Measurements from ENCODE around the gene ZBTB7B.
"Not testable (repeated sequence)": the region's sequence is repeated elsewhere in the genome, so short reads cannot be mapped to it uniquely, and the experiment has no call there.

Gene ZBTB7B

GRCh38 chr1:154973344-154974101 is 29.1 kb upstream of the ZBTB7B start:
- H3K4me3 ChIP-seq (ENCODE audit: low read length): peak overlapping the region; percentile 73
- TF ChIP-seq ZNF274 (IDR thresholded peaks at IDR 0.05; ENCODE audit: low read depth, low read length): no peak

- H3K4me3 ChIP-seq (ENCODE audit: low read length): peak within 1 kb of the TSS; percentile 96
- no peak for TF ChIP-seq ZNF274 (IDR thresholded peaks at IDR 0.05; ENCODE audit: low read depth, low read length)
These were observed 28.3 kb upstream of the ZBTB7B start, which contains the start of gene CKS1B for GRCh38 chr1:154974102-154974807. Gene CKS1B (plus strand): TSS chr1:154974681. CDS start chr1:154974746, 65 bp downstream.

GRCh38 chr1:154974808-154975408 is 27.7 kb upstream of the ZBTB7B start:
- no peak for TF ChIP-seq ZNF274 (IDR thresholded peaks at IDR 0.05; ENCODE audit: low read depth, low read length)
- peak overlapping the region; percentile 96 for H3K4me3 ChIP-seq (ENCODE audit: low read length)

- H3K4me3 ChIP-seq (ENCODE audit: low read length): peak overlapping the region; percentile 96
- TF ChIP-seq ZNF274 (IDR thresholded peaks at IDR 0.05; ENCODE audit: low read depth, low read length): no peak
These were observed 27.1 kb upstream of the ZBTB7B start for GRCh38 chr1:154975409-154976059.

- H3K4me3 ChIP-seq (ENCODE audit: low read length): not testable (repeated sequence)
These were observed 24.8 kb upstream of the ZBTB7B start for GRCh38 chr1:154977762-154978161.

- H3K4me3 ChIP-seq (ENCODE audit: low read length): no peak overlapping the region
- TF ChIP-seq ZNF274 (IDR thresholded peaks at IDR 0.05; ENCODE audit: low read depth, low read length): no peak
These were observed 24.2 kb upstream of the ZBTB7B start for GRCh38 chr1:154978360-154978759.

- H3K4me3 ChIP-seq (ENCODE audit: low read length): peak overlapping the region; percentile 68
- no peak for TF ChIP-seq ZNF274 (IDR thresholded peaks at IDR 0.05; ENCODE audit: low read depth, low read length)
These were observed 20.3 kb upstream of the ZBTB7B start for GRCh38 chr1:154982341-154982740.

GRCh38 chr1:154982897-154983648 is 19.5 kb upstream of the ZBTB7B start, which contains the start of gene FLAD1:
Gene FLAD1 (plus strand): TSS chr1:154983344. CDS start chr1:154983695, 351 bp downstream.
- TF ChIP-seq ZNF274 (IDR thresholded peaks at IDR 0.05; ENCODE audit: low read depth, low read length): no peak
- peak within 1 kb of the TSS; percentile 91 for H3K4me3 ChIP-seq (ENCODE audit: low read length)

GRCh38 chr1:154983776-154984466 is 18.7 kb upstream of the ZBTB7B start:
- peak overlapping the region; percentile 91 for H3K4me3 ChIP-seq (ENCODE audit: low read length)
- TF ChIP-seq ZNF274 (IDR thresholded peaks at IDR 0.05; ENCODE audit: low read depth, low read length): no peak

- not testable (repeated sequence) for H3K4me3 ChIP-seq (ENCODE audit: low read length)
These were observed 15.9 kb upstream of the ZBTB7B start for GRCh38 chr1:154986736-154987135.

GRCh38 chr1:154987326-154987725 is 15.3 kb upstream of the ZBTB7B start:
- no peak for TF ChIP-seq ZNF274 (IDR thresholded peaks at IDR 0.05; ENCODE audit: low read depth, low read length)
- H3K4me3 ChIP-seq (ENCODE audit: low read length): no peak overlapping the region

GRCh38 chr1:154988058-154988954 is 14.3 kb upstream of the ZBTB7B start:
- no peak for TF ChIP-seq ZNF274 (IDR thresholded peaks at IDR 0.05; ENCODE audit: low read depth, low read length)
- no peak overlapping the region for H3K4me3 ChIP-seq (ENCODE audit: low read length)
